OCI-LY7 (cell line): Measurements from ENCODE around the gene ZNF451. TPM values are rescaled to one million over a fixed set of nuclear protein-coding genes. Genes with fewer than 3 reads are reported as not detected.

Source experiments
- BruUV-seq: library from RNA; stranded (reverse); fragments of 400-500 nt; replicated peaks from 2 replicates; lab custom pipeline; 2021; lab: Mats Ljungman, UMichigan
- CTCF ChIA-PET: fragments of 300-600 bp; sonication (Branson Sonifier 250); formaldehyde crosslinking; loops from one replicate; lab custom pipeline; 2022; ENCODE audit warnings: antibody characterized with exemption; ENCODE audit not compliant: unreplicated experiment; lab: Charles Lee
- POLR2A ChIA-PET: fragments of 300-600 bp; sonication (Branson Sonifier 250); formaldehyde crosslinking; loops from one replicate; lab custom pipeline; 2022; ENCODE audit warnings: antibody characterized with exemption; lab: Charles Lee
- DNase-seq: peaks from one replicate; pipeline ENCODE4 v3.0.0-alpha.2; 2015; ENCODE audit warnings: low spot score
- H2AFZ ChIP-seq: fragments of 200-600 bp; sonication (generic), shearing (Covaris generic); 2 replicates; pipeline ENCODE4 v1.6.1; 2014; ENCODE audit warnings: mild to moderate bottlenecking, antibody characterized with exemption, low read length, moderate library complexity
- H3K27ac ChIP-seq: fragments of 200-600 bp; sonication (generic); 2 replicates; pipeline ENCODE4 v1.5.1; 2014; ENCODE audit warnings: mixed run types, low read depth, mild to moderate bottlenecking, moderate library complexity, low read length, inconsistent platforms; ENCODE audit not compliant: poor library complexity, severe bottlenecking
- H3K36me3 ChIP-seq: fragments of 200-600 bp; sonication (generic); 2 replicates; pipeline ENCODE4 v1.6.1; 2014; ENCODE audit warnings: mild to moderate bottlenecking, antibody characterized with exemption, low read length, moderate library complexity, mixed read lengths; ENCODE audit not compliant: insufficient read depth
- H3K4me1 ChIP-seq: fragments of 200-600 bp; sonication (generic); 2 replicates; pipeline ENCODE4 v1.5.1; 2014; ENCODE audit warnings: mild to moderate bottlenecking, low read length; ENCODE audit not compliant: insufficient read depth, poor library complexity, severe bottlenecking
- H3K4me2 ChIP-seq: fragments of 200-600 bp; sonication (generic); 2 replicates; pipeline ENCODE4 v1.6.1; 2014; ENCODE audit warnings: mild to moderate bottlenecking, low read length
- H3K4me3 ChIP-seq: fragments of 200-600 bp; sonication (generic); 2 replicates; pipeline ENCODE4 v1.5.1; 2014; ENCODE audit warnings: mild to moderate bottlenecking, low read depth, low read length; ENCODE audit not compliant: poor library complexity, severe bottlenecking
- H3K79me2 ChIP-seq: fragments of 200-600 bp; sonication (generic); 2 replicates; pipeline ENCODE4 v1.6.1; 2016; ENCODE audit warnings: low read depth, mild to moderate bottlenecking, low read length, moderate library complexity, mixed read lengths; ENCODE audit not compliant: insufficient read depth
- H3K9me2 ChIP-seq: fragments of 200-600 bp; sonication (generic); 2 replicates; pipeline ENCODE4 v1.6.1; 2016; ENCODE audit warnings: mild to moderate bottlenecking, low read length, mixed read lengths; ENCODE audit not compliant: insufficient read depth
- H3K9me3 ChIP-seq: fragments of 200-600 bp; sonication (generic); 2 replicates; pipeline ENCODE4 v1.6.1; 2014; ENCODE audit warnings: mild to moderate bottlenecking, mixed run types, low read length, mixed read lengths
- H4K20me1 ChIP-seq: fragments of 200-600 bp; sonication (generic); 2 replicates; pipeline ENCODE4 v1.6.1; 2014; ENCODE audit warnings: mild to moderate bottlenecking, antibody characterized with exemption, low read length, moderate library complexity, mixed read lengths; ENCODE audit not compliant: insufficient read depth
- EZH2phosphoT487 ChIP-seq: fragments of 200-600 bp; sonication (generic); IDR thresholded peaks from 2 replicates; pipeline ENCODE4 v1.6.1; 2018; ENCODE audit warnings: low read depth, borderline replicate concordance, mild to moderate bottlenecking, mixed run types, antibody characterized with exemption, low read length, moderate library complexity, mixed read lengths
- intact Hi-C: fragments of 100-400 bp; cut with micrococcal nuclease; formaldehyde crosslinking; loops from one replicate; pipeline ENCODE4 v1.10.0; 2022; ENCODE audit not compliant: unreplicated experiment
- total RNA-seq, 2 experiments: library from RNA; depleted of rRNA in 1 of 2; stranded (reverse); fragments of >200 nt in 1 of 2; shearing (Covaris generic) in 1 of 2; gene quantifications; 2 replicates each; pipeline ENCODE4 v1.2.3, GENCODE V29; 2014 to 2022
- TF ChIP-seq, protein P1 (sequence below): fragments of 200-600 bp; sonication (generic); conservative IDR thresholded peaks from 2 replicates; pipeline ENCODE4 v1.5.1; 2014; ENCODE audit warnings: mild to moderate bottlenecking, antibody characterized with exemption, low read length, moderate library complexity, mixed read lengths

The ZNF451 gene
- total RNA-seq, 2 experiments from 2014 or later = 50.0 to 66.7 TPM

DNA sequence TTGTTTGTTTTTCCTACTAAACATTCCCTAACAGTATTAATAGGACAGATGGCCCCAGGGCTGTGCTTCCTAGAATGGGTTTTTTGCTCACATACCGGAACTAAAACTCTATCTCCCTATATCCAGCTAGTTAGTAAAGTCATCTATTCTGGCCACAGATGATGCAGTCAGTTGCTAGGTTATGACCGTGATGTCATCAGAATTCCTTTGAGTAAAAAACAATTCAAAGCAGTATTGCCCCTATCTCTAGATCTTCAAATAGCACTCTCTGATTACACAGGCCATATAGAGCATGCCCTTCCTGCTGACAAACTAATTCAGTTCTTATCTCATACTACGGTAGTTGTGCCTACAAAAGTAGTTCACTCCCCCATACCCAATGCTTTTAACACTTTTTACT lies 17.9 kb upstream of the ZNF451 start:
- POLR2A ChIA-PET = interaction anchor here (1.3 to 2.0 kb wide), 2 partner anchors 14 to 18 kb away, joined by 4 to 7 read pairs; no protein-coding TSS in a partner anchor
- BruUV-seq = no TSS peak
- Histone ChIP-seq H4K20me1 (no peaks in the 10 kb centered on the region), H2AFZ (no peak overlapping the region), H3K4me2 (no peak overlapping the region), H3K36me3 (no peaks in the 10 kb centered on the region), H3K79me2 (no peaks in the 10 kb centered on the region), H3K27ac (no peak overlapping the region), H3K4me3 (no peak overlapping the region), H3K9me2 (no peaks in the 10 kb centered on the region), H3K9me3 (no peaks in the 10 kb centered on the region), H3K4me1 (no peaks in the 10 kb centered on the region)
- DNase-seq = no peak
- no peak for TF ChIP-seq EZH2phosphoT487
- CTCF ChIA-PET = no interaction called here
- intact Hi-C loops = no loop called here

DNA sequence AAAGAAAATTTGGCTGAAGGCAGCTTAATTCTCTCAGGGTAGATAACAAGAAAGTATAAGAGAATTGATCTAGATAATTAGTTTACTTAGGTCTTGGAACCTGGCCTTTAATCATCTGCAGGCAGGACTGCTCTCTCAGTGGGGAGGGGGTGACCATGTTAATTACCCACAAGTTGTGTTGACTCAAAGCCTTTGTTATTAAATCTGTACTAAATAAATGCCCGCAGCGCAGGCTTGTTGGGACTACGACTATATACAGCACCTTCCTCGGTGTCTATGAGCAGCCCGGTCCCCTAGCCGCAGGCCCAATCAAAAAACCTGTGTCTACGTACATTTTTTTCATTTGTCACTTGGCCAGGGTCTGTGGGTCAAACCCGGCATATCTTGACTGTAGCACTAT lies 15.6 kb upstream of the ZNF451 start:
- Histone ChIP-seq H3K36me3 (no peaks in the 10 kb centered on the region), H2AFZ (no peak overlapping the region), H3K4me1 (no peaks in the 10 kb centered on the region), H3K9me3 (no peaks in the 10 kb centered on the region), H3K9me2 (no peaks in the 10 kb centered on the region), H3K4me2 (no peak overlapping the region), H3K4me3 (no peak overlapping the region), H3K79me2 (no peaks in the 10 kb centered on the region), H3K27ac (no peak overlapping the region), H4K20me1 (no peaks in the 10 kb centered on the region)
- ChIA-PET CTCF (no interaction called here), POLR2A (no interaction called here)
- TF ChIP-seq, protein P1, sequence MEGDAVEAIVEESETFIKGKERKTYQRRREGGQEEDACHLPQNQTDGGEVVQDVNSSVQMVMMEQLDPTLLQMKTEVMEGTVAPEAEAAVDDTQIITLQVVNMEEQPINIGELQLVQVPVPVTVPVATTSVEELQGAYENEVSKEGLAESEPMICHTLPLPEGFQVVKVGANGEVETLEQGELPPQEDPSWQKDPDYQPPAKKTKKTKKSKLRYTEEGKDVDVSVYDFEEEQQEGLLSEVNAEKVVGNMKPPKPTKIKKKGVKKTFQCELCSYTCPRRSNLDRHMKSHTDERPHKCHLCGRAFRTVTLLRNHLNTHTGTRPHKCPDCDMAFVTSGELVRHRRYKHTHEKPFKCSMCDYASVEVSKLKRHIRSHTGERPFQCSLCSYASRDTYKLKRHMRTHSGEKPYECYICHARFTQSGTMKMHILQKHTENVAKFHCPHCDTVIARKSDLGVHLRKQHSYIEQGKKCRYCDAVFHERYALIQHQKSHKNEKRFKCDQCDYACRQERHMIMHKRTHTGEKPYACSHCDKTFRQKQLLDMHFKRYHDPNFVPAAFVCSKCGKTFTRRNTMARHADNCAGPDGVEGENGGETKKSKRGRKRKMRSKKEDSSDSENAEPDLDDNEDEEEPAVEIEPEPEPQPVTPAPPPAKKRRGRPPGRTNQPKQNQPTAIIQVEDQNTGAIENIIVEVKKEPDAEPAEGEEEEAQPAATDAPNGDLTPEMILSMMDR = no peak
- TF ChIP-seq EZH2phosphoT487 = no peak
- DNase-seq = no peak
- no TSS peak for BruUV-seq
- intact Hi-C loops = no loop called here

GRCh38 chr6:57075092-57075491 lies 14.9 kb upstream of the ZNF451 start:
- ChIA-PET CTCF (no interaction called here), POLR2A (no interaction called here)
- Histone ChIP-seq H3K9me3 (no peaks in the 10 kb centered on the region), H3K9me2 (no peaks in the 10 kb centered on the region), H3K4me2 (no peak overlapping the region), H3K79me2 (no peaks in the 10 kb centered on the region), H3K4me1 (no peaks in the 10 kb centered on the region), H4K20me1 (no peaks in the 10 kb centered on the region), H2AFZ (no peak overlapping the region), H3K27ac (no peak overlapping the region), H3K4me3 (no peak overlapping the region), H3K36me3 (no peaks in the 10 kb centered on the region)
- intact Hi-C loops = no loop called here
- BruUV-seq = no TSS peak
- no peak for TF ChIP-seq EZH2phosphoT487
- TF ChIP-seq, protein P1 = no peak
- DNase-seq = no peak
